ENCODE data around the gene SLC7A9. TPM values are rescaled to one million over a fixed set of nuclear protein-coding genes. Genes with fewer than 3 reads are reported as not detected.
"Not testable (repeated sequence)": the region's sequence is repeated elsewhere in the genome, so short reads cannot be mapped to it uniquely, and the experiment has no call there.

Gene SLC7A9
- total RNA-seq, 1 donor from 2014 or later: 0.32 TPM

DNA sequence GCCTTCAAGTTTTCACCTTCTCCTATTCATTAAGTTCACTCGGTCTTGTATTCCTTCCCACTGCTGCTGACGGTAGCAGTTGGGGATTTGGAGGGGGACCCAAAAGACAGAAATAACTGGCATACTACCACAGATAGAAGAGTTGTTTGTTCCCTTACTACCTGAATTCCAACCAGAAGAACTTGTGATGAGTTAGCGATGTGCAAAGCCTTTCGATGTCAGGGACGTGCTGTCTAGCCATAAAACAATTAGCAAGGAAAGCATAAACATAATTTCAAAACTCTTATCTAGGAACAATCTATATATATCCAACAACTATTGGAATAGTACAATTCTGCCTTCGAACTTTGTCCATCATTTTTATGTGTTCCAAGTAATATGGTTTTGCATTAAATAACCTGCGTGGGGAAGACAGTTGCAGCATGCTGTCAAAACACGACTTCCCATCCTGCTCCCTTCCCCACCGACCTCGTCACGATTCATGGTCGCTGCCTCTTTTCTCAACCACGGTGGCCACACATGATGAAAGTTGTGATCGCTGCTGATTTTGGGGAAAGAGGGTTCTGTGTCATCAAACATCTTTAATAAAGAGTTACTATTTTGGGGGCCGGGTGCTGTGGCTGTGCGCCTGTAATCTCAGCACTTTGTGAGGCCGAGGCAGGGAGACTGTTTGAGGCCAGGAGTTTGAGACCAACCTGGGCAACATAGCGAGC, 3.8 kb upstream of the SLC7A9 start:
- TF ChIP-seq, protein P1, sequence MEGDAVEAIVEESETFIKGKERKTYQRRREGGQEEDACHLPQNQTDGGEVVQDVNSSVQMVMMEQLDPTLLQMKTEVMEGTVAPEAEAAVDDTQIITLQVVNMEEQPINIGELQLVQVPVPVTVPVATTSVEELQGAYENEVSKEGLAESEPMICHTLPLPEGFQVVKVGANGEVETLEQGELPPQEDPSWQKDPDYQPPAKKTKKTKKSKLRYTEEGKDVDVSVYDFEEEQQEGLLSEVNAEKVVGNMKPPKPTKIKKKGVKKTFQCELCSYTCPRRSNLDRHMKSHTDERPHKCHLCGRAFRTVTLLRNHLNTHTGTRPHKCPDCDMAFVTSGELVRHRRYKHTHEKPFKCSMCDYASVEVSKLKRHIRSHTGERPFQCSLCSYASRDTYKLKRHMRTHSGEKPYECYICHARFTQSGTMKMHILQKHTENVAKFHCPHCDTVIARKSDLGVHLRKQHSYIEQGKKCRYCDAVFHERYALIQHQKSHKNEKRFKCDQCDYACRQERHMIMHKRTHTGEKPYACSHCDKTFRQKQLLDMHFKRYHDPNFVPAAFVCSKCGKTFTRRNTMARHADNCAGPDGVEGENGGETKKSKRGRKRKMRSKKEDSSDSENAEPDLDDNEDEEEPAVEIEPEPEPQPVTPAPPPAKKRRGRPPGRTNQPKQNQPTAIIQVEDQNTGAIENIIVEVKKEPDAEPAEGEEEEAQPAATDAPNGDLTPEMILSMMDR (IDR thresholded peaks at IDR 0.05): no peak
- Histone ChIP-seq H3K4me1 (no peaks in the 10 kb centered on the region), H3K27ac (no peak overlapping the region), H3K27me3 (ENCODE audit: low read depth) (no peaks in the 10 kb centered on the region), H3K36me3 (peaks cover 5% of the 10 kb centered on the region), H3K9me3 (no peaks in the 10 kb centered on the region), H3K4me3 (no peak overlapping the region)
- DNase-seq: no peak
- intact Hi-C loops (cut with DNase I): no loop called here
- ATAC-seq: no peak

DNA sequence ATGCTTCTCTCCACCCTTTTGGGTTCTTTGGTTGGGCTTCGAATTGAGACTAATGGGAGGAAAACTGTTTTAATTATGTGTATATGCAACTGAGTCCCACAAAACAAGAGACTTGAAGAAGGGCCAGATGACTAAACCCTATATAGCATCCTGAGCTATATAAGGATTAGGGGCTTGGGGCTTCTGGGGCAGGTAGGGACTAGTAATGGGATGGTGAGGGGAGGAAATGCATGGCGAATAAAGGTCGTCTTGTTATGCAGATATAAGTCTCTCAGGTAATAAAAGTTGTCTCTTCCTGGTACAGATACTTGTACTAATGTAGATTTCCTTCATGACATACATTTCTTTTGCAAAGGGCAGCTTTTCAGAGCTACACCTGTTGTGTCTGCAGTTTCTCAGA, 2.8 kb upstream of the SLC7A9 start:
- no peak for ATAC-seq
- Histone ChIP-seq H3K9me3 (no peaks in the 10 kb centered on the region), H3K4me3 (no peak overlapping the region), H3K27me3 (ENCODE audit: low read depth) (no peaks in the 10 kb centered on the region), H3K27ac (no peak overlapping the region), H3K36me3 (no peaks in the 10 kb centered on the region), H3K4me1 (no peaks in the 10 kb centered on the region)
- TF ChIP-seq, protein P1 (IDR thresholded peaks at IDR 0.05): no peak
- DNase-seq: no peak
- intact Hi-C loops (cut with DNase I): no loop called here

DNA sequence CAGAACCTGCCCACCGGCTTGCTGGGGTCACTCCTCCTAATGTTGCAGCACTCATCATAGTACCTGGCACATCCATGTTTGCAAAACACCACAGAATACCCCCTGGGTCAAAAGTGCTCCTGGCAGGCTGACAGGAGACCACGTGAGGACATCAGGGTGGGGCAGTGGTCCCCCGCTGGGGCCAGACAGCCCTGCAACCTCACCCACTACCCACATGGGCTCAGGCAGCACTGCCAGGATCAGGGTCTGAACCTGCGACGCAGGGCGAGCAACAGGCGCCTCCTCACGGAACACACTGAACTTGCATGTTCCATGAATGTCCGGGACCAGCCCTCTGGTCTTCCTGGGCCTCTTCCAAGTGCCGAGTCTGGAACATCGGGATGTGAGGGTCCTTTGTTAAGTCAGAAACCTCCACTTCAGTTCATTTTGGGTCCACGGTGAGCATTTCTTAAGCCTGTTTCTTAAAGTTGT, 1.4 kb upstream of the SLC7A9 start:
- ATAC-seq (no peak), DNase-seq (no peak)
- H3K9me3 ChIP-seq: no peaks in the 10 kb centered on the region
- H3K4me1 ChIP-seq: no peaks in the 10 kb centered on the region
- intact Hi-C loops (cut with DNase I): no loop called here
- TF ChIP-seq, protein P1 (IDR thresholded peaks at IDR 0.05): no peak
- H3K36me3 ChIP-seq: no peaks in the 10 kb centered on the region
- H3K27me3 ChIP-seq (ENCODE audit: low read depth): no peaks in the 10 kb centered on the region
- H3K4me3 ChIP-seq: no peak overlapping the region
- H3K27ac ChIP-seq: no peak overlapping the region

DNA sequence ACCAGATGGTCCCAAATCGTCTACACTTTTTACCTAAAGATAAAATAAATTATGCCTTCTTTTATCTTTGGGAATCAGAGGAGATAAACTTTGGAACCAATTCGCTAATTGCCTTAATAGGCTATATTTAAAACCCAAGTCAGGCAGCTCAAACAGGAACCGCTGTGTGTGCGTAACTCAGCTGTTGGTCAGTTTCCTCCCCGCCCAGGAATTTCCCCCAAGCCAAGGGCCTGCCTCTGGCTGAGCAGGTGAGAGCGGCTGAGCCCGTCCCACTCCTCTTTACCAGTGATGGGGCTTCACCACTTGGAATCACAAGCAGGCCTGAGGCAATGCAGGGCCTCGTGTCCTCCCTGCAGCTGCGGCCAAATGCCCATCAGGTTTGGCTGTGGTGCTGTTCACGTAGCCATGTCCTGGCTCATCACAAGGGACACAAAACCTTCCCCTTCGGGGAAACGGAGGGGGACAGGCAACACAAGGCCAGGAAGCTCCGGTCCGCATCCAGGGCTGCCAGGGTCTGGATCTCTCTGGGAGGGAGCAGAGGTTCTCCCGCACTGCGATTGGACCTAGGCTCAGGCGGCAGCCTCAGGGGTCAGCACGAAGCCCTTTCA, 503 bp upstream of the SLC7A9 start:
- Histone ChIP-seq H3K27me3 (ENCODE audit: low read depth) (no peaks in the 10 kb centered on the region), H3K27ac (no peak overlapping the region), H3K4me3 (no peak overlapping the region), H3K36me3 (no peaks in the 10 kb centered on the region), H3K4me1 (no peaks in the 10 kb centered on the region), H3K9me3 (no peaks in the 10 kb centered on the region)
- TF ChIP-seq, protein P1 (IDR thresholded peaks at IDR 0.05): no peak
- intact Hi-C loops (cut with DNase I): no loop called here
- no peak for ATAC-seq
- no peak for DNase-seq

DNA sequence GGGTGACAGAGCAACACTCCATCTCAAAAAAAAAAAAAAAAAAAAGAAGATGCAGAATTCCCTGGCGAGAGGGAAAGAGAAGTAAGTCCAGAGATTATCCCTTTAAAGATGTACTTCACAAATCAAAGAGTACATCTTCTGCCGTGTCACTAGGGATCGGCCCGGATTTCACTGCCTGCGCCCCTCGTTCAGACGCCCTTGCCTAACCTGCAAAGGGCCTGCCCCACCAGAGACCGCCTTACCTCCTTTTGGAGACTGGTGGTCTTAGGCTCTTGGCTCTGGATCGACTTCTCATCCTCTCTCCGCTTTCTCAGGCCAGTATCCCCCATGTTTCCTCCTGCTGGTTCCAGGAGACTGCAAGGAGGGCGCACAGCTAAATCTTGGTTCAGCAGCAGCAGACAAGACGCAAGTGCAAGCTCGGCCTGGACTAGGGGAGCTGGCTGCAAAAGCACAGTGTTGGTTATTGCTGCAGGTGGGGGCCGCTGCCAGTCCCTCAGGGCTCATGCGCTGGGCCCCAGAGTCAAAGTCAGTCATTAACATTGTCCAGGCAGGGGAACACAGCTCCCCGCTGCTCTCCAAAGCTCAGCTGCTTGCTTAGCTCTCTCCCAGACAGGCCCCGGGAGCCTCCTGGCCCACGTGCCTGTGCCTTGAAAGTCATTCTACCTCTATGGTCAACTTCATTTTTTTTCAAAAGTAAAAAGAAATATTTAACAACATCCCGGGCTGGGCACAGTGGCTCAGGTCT, 1.2 kb downstream of the SLC7A9 start:
- H3K27me3 ChIP-seq (ENCODE audit: low read depth): no peaks in the 10 kb centered on the region
- ATAC-seq (no peak), DNase-seq (no peak)
- TF ChIP-seq, protein P1 (IDR thresholded peaks at IDR 0.05): no peak
- no peak overlapping the region for H3K27ac ChIP-seq
- H3K4me1 ChIP-seq: no peaks in the 10 kb centered on the region
- H3K36me3 ChIP-seq: no peaks in the 10 kb centered on the region
- H3K4me3 ChIP-seq: no peak overlapping the region
- intact Hi-C loops (cut with DNase I): no loop called here
- no peaks in the 10 kb centered on the region for H3K9me3 ChIP-seq

DNA sequence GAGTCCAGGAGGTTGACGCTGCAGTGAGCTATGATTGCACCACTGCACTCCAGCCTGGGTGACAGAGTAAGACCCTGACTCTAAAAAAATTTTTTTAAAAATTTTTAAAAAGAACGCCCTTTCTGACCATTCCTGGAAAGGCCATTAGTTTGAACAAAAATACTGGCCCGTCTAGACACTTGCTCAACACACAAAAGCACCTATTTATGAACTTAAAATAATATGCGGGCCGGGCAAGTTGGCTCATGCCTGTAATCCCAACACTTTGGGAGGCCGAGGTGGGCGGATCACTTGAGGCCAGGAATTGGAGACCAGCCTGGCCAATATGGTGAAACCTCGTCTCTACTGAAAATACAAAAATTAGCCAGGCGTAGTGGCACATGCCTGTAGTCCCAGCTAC, 2.1 kb downstream of the SLC7A9 start:
- DNase-seq; H3K4me3 ChIP-seq; ATAC-seq; H3K27me3 ChIP-seq (ENCODE audit: low read depth); H3K4me1 ChIP-seq; intact Hi-C loops (cut with DNase I); H3K36me3 ChIP-seq; H3K27ac ChIP-seq; H3K9me3 ChIP-seq: not testable (repeated sequence)

Data from lower lobe of right lung (tissue), 2 donors.